Endometrial microvascular endothelial cells (primary cell): Measurements from ENCODE around the gene C1orf35. TPM values are rescaled to one million over a fixed set of nuclear protein-coding genes. Genes with fewer than 3 reads are reported as not detected.

Source experiments
- in situ Hi-C: cut with HindIII; loops from 2 replicates; pipeline ENCODE4 v1.10.0; 2017; ENCODE audit warnings: low sequenced_read_pairs, low pct_unique_long_range_greater_than_20kb; ENCODE audit errors: inconsistent ontology term
- total RNA-seq: library from RNA; depleted of rRNA; stranded (reverse); fragments of >200 nt; gene quantifications from one replicate; pipeline ENCODE4 v1.2.3, GENCODE V29; 2015; ENCODE audit errors: inconsistent ontology term

The C1orf35 gene
- total RNA-seq, 1 donor from 2014 or later = 11.4 TPM

DNA sequence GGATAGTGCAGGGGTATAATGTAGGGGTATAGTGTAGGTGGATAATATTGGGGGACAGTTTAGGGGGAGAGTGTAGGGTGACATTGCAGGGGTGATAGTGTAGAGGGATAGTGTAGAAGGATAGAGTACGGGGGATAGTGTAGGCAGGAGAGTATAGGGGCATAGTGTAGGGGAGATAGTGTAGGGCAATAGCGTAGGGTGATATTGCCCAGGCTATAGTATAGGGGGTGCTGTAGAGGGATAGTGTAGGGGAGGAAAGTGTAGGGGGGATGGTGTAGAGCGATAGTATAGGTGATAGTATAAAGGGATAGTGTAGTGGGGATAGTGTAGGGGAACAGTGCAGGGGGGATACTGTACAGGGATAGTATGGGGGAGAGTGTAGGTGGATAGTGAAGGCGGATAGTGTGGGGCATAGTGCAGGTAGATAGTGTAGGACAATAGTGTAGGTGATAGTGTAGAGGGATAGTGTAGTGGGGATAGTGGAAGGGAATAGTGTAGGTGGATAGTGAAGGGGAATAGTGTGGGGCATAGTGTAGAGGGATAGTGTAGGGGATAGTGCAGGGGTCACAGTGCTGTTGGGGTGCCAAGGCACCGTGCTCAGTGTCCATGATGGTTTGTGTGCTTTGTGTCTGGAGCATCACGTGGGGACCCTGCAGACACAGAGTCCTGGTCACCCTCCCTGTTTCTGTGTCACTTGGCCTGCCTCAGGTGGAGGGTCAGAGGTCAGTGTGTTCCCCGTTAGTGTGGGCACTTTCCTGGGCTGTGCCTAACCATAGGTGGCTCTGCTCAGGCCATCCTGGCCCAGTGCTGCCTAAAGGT lies 31.1 kb downstream of the C1orf35 start:
- in situ Hi-C loops = no loop called here

DNA sequence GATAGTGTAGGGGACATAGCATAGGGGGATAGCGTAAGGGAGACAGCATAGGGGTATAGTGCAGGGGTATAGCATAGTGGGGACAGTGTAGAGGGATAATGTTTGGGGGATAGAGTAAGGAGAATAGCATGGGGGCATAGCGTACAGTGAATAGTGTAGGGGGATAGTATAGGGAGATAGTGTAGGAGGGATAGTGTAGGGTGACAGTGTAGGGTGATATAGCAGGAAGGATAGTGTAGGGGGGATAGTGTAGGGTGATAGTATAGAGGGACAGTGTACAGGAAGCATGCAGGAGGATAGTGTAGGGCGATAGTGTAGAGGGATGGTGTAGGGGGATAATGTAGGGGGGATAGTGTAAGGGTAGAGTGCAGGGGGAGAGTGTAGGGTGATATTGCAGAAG lies 32.3 kb downstream of the C1orf35 start:
- in situ Hi-C loops = no loop called here

GRCh38 chr1:228070173-228070572 lies 33.0 kb downstream of the C1orf35 start:
- in situ Hi-C loops = no loop called here

DNA sequence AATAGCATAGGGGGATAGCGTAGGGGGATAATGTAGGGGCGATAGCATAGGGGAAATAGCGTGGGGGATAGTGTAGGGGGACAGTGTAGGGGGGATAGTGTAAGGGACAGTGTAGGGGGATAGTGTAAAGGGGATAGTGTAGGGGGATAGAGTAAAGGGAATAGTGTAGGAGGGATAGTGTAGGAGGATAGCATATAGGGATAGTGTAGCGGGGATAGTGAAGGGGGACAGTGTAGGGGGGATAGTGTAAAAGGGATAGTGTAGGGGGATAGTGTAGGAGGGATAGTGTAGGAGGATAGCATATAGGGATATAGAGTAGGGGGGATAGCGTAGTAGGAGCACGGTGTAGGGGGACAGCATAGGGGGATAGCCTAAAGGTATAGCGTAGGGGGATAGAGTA lies 34.8 kb downstream of the C1orf35 start:
- in situ Hi-C loops = no loop called here

DNA sequence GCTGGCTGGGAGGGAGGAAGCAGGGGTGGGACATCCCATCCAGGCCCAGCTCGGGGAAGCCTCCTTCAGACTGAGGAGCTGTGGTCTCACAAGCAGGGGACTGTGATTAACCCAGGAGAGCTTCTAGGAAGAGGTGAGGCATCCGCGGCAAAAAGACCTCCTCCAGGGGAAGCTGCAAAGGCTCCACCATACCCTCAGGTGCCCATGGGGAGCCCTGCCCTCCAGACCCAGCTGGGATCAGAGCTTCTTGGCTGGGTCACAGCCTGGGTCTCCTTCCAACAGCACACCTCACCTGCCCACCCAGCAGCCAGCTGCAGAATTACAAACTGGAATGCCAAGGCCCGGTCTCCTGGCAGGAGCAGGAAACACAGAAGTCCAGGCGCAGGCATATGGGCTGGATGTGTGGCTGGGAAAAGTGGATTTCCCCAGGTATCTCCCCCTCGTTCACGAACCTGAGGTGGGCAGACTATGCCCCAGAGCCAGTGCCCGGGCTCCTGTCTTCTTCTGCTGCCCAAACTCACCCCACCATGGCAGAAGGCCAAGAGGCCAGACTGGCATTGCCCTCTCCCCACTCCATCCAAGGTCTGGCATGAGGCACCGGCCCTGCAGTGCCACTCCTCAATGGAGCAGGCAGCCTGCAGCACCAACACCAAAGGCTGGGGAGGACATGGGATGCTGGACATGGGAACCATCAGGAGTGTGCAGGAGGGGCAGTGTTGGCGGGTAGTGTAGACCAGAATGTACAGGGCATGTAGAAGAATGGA lies 36.1 kb downstream of the C1orf35 start:
- in situ Hi-C loops = no loop called here

DNA sequence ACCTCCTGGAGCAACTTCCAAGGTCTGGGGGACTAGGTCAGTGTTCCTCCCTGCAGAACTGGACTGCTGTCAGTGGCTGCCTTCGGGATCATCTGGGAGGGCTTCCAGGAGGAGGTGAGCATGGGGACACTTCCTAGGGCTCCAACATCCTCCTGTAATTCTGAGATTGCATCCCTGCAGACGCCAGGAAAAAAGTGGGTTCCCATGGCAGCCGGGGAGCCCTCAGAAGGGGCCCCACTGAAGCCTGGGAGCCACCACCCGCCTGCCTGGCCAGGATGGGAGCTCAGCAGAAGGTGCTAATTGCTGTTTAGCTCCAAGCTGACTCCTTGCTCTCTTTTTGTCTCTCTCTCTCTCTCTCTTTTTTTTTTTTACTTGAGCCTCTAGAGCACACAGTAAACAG lies 36.7 kb downstream of the C1orf35 start:
- in situ Hi-C loops = no loop called here

DNA sequence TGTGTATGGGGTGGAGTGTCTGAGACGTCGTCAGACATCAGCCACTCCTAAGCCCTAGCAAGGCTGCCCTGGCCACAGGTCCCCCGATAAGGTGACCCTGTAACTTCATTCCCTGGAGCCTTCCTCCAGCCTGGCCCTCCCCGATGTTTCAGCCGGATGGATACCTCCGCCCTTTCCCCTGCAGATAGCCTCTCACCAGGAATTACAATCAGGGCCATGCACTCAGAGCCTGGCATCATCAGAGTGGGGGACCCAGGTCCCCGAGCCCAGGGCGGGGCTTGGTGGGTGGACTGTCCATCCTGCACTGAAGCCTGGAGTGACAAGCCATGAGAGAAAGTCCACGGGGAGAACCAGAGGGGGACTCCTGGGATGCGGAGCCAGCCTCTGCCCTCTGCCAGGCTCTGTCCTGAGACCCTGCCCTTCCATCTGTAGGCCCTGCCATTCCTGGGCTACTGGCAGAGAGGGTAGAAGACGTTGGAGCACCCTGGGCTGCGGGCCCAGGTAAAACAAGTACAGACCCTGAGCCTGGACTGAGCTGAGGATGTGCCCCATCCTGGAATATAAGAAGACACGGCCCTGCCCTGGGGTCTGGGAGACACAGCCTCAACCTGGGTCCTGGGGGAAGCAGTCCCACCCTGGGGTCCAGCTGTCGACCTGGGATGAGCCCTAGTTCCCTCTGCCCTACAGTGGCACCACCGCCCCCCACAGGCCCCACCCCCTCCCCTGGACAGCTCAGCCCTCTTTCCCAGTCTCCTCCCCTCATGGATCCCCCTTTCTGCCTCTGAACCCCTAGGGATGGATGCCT lies 37.4 kb downstream of the C1orf35 start:
- in situ Hi-C loops = no loop called here

DNA sequence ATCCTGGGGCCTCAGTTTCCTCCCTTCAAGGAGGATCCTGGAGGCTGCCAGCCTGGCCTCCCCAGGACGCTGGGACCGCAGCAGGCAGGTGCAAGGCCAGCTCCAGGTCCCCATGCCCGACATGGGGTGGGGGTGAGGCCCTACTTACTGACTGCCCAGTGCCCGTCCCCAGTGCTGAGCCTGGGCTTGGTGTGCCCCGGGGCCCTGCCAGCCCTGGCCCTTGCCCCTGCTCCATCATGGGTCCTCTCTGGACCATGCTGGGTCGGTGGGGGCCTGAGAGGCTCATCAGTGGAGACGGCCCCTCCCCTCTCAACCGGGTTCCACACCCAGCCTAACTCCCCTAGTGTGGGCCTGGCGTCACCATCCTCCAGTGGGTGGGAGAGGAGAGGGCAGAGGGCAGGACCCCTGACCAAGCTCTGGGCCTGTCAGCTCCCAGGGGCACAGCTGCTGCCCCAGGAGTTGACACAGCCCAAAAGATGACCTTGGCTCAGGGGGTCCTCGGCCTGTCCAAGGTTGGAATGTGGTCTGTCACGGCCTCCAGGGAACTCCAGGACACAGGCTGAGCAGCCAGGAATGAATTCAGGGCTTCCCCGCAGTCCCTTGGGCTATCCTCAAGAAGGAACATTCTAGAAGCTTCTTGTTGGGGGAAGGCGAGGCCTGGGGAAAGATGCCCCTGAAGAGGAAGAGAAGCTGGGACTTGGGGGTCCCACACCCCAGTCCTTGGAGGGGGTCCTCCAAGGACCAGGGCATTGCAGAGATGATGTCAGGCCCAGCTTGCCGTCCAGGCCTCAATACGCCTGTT lies 38.2 kb downstream of the C1orf35 start:
- in situ Hi-C loops = no loop called here

DNA sequence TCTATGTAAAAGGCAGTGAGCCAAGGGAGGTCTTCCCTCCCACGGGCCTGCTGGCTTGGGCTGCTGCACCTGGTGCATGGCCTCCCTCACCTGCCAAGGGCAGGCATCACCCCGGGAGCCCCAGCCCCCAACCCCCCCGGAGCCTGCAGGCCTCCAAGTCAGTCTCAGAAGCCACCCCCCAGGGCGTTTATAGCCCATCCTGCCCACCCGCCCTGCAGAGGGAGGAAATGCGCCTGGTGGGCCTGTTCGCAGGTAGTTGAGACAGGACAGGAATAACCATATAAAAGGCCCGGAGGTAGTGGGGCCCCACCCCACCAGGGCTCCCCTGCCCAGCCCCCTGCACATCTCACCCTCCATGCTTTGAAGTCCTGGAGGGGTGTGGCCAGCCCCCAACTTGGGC lies 38.8 kb downstream of the C1orf35 start:
- in situ Hi-C loops = no loop called here

DNA sequence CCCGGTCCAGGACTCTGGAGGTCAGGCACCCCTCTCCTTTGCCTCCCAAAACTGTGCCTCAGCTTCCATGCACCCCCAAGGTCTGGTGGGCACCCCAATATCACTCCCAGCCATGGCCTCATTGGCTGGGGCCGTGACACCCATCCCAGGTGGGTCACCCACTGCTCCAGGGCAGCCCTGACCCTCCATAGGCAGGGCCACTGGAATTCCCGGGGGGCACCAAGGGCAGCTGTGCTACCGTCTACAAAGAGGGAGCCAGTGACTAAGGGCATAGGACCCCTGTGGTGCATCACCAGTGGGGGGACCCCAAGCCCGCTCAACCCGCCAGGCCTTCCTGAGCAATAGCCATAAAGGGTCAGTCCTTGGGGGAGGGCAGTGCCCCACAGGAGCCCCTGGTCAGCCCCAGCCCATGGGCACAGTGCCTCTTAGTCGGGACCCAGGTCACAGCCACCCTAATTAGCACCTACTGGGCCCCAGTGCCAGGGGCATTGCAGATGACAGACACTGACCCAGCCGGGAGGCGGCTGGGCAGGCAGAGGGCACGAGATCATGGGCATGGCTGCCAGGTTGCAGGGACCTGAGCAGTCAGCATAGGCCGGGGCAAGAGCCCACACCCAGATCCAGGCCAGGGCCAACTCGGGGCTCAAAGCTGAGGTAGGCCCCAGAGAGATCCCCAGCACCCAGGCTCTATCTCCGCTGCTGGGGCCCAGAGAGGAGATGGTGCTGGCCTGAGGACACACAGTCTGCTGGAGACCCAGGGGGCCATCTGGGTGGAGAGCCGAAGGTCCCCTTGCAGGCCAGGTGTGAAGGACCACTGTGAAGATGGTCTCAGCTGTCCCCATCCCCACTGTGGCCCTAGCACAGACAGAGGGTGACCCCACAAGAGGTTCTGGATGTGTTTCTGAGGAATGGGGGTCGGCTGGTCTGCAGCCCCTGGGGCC lies 39.6 kb downstream of the C1orf35 start:
- in situ Hi-C loops = no loop called here

GRCh38 chr1:228062812-228063211 lies 40.3 kb downstream of the C1orf35 start:
- in situ Hi-C loops = no loop called here

- in situ Hi-C loops = no loop called here
Measured at GRCh38 chr1:228062085-228062791, 40.9 kb downstream of the C1orf35 start.

- in situ Hi-C loops = no loop called here
Measured at GRCh38 chr1:228061411-228062084, 41.6 kb downstream of the C1orf35 start.

DNA sequence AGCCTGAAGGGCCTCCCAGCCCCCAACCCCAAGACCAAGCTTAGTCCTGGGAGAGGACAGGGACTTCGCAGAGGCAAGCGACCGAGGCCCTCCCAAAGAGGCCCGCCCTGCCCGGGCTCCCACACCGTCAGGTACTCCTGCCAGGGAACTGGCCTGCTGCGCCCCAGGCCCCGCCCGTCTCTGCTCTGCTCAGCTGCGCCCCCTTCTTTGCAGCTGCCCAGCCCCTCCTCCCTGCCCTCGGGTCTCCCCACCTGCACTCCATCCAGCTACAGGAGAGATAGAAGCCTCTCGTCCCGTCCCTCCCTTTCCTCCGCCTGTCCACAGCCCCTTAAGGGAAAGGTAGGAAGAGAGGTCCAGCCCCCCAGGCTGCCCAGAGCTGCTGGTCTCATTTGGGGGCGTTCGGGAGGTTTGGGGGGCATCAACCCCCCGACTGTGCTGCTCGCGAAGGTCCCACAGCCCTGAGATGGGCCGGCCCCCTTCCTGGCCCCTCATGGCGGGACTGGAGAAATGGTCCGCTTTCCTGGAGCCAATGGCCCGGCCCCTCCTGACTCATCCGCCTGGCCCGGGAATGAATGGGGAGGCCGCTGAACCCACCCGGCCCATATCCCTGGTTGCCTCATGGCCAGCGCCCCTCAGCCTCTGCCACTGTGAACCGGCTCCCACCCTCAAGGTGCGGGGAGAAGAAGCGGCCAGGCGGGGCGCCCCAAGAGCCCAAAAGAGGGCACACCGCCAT lies 42.5 kb downstream of the C1orf35 start:
- in situ Hi-C loops = no loop called here

GRCh38 chr1:228059634-228060457 lies 43.3 kb downstream of the C1orf35 start:
- in situ Hi-C loops = no loop called here
